ENCODE data around the gene TMEM94.

TMEM94 gene

DNA sequence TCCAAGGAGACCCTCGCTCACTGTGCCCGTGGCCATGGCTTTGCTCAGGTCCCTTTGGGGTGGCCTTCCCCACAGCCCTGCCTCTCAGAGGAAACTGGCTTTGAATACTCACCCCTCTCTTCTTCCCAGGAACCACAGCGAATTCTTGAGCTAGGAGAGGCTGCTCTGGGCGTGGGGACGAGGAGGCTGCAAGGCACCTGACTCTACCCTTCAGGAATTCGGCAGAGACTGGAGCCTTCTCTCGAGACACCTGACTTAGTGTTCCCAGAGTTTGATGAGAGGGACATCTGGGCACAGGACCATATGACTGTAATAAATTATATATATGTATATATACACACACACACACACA is 75.3 kb downstream of the TMEM94 start:
- DNase-seq: no peak

DNA sequence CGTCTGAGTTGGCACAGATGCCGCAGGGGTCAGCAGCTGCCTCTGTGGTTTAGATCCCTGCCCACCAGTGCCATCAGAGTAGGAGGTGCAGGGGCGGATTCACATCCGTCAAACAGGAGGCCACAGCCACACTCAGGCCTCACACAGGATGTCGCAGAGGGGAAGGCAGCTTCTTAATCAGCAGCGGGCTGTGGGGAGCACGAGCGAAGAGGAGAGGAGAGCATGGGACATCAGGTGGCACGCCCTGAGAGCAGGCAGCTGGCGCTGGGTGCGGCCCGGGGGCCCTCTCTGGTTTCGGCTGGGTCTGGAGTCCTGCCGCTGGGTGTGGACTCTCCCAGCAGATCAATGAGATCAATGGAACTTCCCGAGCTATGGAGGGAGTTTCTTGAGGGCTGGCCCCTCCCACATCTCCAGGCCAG is 78.7 kb downstream of the TMEM94 start:
- DNase-seq: peak; percentile 85

DNA sequence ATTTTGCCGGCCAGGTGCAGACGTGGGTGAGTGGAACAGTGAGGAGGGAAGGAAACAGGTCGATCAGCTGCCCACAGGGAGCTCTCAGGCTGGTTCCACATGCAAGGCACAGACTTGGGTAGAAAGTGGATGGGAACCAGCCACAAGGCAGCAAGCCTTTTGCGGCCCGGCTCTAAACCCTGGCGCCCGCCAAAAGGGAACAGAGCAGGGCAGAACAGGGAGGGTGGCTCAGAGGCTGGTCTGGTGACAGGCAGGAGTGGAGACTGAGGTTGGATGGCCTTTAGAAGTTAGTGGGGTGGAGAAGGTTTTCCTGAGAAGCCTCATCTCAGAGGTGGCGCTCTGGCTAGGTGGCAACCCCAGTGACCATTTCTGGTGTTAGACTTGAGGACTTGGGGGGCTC is 79.4 kb downstream of the TMEM94 start:
- DNase-seq: no peak

DNA sequence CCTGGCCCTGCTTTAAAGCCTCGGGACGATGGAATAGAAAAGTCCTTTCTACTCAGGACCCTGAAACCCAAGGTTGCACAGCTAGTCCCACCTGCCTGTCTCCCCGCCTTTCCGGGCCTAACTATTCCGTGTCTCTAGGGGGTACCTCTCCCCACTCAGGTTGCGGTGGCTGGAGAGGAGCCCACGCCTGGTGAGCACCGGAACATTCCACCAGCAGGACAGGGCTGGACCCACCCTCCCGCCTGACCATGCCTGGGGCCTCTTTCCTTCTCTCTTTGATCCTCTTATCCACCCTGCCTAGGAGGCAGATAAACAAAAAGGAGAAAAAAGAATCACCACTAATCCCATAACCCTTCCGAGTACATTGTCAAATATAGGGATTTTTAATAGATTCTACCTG is 79.9 kb downstream of the TMEM94 start:
- DNase-seq: no peak

DNA sequence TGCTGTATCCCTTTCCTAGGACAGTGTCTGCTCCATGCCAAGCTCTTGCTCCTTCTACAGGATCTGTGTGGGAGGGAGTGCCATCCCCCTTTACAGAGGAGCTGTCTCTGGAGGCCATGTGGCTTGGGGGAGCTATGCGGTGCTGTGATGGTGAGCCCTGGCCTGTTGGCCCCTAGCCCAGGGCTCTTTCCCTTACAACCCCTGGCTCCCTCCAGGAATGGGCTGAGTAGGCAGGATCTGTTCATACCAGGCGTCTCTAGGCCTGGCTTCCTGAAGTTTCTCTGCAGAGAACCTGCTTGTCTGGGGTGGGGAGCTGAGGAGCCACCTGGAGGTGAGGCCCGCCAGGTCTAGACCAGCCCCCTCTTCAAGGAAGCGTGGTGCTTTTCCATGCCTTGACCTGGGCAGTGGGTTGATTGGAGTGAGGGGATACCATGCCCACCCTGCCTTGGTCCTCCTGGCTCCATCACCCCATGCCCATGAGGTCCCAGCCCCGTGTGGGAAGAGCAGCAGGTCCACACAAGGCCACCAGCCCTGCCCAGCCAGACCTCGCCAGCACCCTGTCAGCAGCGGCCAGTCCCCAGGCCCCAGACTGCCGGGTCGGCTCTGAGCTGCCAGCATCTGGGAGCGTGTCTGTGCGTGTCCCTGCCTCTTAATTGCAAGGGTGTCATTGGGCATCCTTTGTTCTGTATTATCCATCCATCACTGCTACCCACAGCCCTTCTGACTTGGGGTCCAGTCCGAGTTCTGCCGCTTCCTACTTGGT is 83.7 kb downstream of the TMEM94 start:
- DNase-seq: no peak

DNA sequence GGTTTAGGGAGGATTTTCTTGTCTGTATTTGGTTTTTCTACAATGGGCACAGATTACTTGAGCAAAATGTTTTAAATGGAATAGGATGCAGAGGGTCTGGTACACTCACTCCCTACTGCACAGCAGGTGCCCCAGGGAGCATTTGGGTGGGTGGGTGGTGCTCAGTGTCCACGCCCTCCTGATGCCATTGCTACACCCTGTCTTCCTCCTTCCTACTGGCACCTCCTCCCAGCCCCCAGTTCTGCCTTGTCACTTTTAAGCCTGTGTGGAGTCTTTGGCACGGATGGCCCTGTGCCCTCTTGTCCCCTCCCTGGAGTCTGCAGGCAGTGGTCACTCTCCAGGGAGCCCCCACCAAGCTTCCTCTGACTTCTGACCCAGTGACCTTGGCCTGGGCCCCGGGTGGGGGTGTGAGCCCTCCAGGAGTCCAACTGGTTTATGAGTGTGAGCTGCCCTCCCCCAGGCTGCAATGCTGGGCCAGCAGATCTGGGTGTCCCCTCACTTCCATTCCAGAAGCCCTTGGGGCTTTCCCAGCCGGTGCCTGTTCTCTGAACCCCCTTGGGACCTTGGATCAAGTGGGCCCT is 84.6 kb downstream of the TMEM94 start:
- no peak for DNase-seq

DNA sequence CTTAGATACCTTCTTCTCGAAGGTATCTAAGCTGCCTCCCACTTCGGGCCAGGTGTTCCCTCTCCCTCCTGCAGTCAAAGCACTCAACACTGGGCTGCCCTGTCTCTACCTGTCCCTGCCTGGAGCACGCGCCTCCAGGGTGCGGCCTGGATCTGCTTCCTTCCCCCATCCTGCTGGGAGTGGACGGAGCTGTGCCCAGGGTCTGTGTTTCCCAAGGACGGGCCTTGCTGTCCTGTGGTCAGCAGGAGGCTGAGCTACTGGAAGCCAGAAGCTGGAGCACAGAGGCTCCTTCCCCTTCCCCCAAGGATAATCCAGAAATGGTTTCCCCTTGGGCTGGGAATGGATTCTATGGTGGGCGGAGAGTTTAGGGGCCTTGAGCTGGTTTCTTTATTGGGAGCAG is 85.8 kb downstream of the TMEM94 start:
- DNase-seq: no peak

DNA sequence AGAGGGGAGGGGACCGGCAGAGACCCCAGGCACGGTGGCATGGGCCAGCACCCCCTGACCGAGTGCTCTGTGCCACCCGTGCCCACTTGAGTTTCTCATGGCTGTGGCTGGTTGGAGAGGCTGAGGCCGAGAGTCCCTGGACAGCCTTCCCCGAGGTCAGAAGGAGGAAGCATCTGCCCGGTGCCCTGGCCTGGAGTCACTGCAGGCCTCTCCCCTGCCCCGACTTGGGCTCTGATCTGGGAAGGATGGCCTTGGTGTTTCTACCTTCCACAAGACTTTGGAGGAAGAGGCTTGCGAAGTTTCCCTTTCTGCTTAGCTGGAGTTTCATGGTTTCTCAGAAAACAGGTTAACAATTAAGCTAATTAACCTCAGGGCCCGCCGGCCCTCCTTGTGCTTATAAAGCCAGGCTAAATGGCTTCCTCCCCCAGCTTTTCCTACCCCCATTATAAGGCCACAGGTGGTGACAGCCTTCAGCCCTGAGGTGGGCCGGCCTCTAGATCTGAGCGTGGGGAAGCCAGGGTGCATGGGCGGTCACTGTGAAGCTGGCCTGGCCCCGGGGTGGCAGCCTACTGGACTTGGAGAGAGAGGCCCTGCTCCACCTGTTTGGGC is 86.4 kb downstream of the TMEM94 start:
- DNase-seq: no peak

DNA sequence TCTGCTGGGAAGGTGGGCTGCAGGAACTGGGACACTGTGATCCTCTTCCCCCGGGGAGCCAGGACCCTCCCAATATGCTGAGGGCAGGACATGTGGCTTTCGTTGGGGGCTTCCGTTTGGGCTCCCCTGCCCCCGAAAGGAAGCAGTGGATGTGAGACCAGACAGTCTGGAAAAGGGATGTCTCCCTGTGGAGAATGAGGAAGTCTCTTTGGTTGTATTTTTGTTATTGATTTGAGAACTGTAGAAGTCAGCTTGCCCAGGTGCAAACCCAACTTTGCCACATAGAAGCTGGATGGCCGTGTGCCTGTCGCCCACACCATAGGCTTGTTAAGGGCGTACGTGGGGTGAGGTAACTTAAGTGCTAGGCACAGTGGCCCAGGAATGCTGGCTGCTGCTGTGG is 87.8 kb downstream of the TMEM94 start:
- DNase-seq: no peak

DNA sequence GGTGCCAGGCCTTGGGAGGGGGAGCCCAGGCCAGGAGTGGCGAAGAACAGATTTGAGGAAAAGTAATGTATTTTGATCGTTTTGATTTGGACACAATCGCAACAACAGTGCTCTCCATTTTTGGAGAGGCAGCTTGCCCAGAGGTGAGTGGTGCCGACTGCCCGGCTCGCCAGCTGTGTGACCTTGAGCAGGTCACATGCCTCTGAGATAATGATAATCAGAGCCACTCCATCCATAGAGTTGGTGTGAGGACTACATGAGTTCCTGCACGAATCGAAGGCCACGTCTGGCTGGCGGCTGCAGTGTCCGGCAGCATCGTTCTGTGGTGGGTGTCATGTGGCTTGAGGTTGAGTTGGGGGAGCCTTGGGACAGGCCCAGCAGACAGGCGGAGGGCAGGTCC is 89.7 kb downstream of the TMEM94 start:
- no peak for DNase-seq

DNA sequence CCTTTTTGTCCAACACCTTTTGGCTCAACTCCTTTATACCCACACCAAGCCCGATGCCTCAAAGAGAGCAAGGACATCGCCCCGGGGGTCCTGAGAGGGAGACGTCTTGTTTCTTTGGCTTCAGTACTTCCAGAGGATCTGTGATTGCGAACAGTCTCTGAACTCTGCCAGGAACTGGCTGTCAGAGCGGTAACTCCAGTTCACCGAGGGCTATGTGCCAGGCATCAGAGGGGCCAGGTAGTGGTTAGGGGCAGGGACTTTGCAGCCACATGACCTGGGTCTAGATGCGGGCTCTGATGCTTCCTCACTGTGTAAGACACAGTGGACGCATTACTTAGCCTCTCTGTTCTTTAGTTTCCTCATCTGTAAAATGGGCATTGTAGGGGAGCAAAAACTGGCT is 90.7 kb downstream of the TMEM94 start:
- no peak for DNase-seq

DNA sequence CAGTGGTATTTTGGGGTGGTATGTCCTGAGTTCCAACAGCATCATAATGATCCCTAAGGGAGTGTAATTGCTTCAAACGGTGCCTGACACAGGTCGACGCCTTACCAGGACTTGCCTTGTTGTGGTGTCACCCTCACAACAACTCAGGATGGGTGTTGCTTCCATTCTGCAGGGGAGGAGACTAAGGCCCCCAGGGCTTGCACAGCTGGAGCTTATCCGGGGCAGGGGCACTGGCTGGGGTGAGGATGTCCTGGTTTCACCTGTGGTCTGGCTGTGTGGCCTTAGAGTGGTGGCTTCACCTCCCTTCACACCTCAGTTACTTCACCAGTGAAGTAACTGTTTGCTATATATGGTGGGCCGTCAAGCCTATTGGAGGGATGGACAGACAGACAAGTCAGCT is 92.4 kb downstream of the TMEM94 start:
- DNase-seq: no peak
